Measurements from ENCODE around the gene PIP4K2C.
"Not testable (repeated sequence)": the region's sequence is repeated elsewhere in the genome, so short reads cannot be mapped to it uniquely, and the experiment has no call there.

Gene PIP4K2C

DNA sequence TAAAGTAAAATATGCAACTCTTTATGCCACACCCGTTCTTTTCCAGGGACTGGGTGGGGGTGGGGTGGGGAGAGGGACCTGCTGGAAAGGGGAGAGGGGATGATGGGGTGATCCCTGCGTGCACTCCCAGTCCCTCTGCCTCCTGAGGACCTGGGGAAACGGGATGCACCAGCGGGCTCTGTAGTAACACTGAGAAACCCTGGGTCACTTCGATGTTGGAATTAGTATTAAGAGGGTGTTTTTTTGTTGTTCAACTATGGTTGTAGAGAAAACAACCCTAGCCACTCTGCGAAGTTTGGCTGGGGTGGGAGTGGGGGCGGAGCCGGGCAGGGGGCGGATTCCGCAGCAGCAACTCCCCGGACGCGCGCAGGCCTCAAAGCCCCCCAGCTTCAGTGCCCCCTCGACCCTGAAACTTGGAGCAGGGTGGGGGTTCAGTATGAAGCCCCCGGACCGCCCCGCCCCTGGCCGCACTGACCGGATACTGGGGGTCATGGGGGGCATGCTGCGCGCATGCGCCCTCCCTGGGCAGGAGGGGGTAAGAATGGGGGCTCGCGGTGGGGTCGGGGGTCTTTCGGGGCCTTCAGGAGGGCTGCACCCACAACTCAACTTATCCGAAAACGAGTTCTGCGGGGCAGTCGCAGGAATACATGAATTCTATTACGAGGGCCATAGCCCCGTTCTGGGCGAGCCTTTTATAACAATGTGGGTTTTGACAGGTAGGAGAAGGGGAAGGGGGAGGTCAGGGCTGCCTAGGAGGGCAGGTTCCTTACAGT lies 19.0 kb downstream of the PIP4K2C start:
- no peak for DNase-seq (ENCODE audit: low read depth)

DNA sequence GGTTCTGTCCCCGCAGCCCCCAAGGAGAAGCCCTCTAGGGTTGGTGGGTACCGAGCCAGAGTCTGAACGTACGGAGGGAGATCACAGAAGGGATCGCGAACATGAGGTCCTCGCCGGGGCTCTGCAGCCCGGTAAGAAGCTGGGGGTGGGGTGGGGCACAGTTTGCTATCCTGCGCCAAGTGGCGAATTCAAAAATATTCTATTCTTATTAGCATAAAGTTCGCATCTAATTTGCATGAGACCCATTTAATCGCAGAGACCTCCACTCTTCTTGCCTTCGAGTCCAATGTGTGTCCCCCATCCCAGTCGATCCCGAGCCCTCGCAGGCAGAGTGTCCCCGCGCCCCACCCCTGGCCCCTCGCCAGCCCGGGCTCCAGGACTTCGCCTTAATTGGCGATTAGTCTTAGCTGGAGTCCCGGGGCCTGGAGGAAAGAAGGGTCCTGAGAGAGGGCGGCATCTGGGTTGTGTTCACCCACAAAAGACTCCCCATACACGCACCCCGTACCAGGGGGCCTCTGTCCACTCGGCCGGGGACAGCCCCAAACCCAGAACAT lies 19.6 kb downstream of the PIP4K2C start:
- DNase-seq (ENCODE audit: low read depth): no peak

GRCh38 chr12:57611108-57611826 lies 20.3 kb downstream of the PIP4K2C start, which contains the start of gene ARHGEF25:
ARHGEF25 (plus strand) TSS chr12:57611435; CDS start chr12:57611895, 460 bp downstream.
- no peak for DNase-seq (ENCODE audit: low read depth)

GRCh38 chr12:57611827-57612710 lies 21.1 kb downstream of the PIP4K2C start:
- no peak for DNase-seq (ENCODE audit: low read depth)

DNA sequence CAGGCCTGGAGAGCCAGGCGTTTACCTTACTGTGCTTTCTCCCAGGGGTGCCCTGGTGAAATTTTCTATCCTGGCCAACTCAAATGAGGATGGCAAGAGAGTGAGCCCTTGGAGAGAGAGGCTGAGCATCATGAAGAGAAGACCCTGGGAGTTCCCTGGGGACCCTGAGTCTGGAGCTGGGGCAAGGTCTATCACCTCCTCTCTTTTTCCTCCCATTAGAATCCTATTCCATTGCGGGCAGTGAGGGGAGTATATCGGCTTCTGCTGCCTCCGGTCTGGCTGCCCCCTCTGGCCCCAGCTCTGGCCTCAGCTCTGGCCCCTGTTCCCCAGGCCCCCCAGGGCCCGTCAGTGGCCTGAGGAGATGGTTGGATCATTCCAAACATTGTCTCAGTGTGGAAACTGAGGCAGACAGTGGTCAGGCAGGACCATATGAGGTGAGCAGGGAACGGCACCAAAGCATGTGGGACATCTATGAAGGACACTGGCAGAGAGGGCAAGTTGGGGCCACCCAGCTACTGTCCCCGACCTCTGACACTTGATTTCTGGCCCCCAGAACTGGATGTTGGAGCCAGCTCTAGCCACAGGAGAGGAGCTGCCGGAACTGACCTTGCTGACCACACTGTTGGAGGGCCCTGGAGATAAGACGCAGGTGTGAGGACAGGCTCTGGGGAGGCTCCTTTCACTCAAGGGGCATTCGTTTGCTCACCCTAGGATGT lies 21.9 kb downstream of the PIP4K2C start:
- no peak for DNase-seq (ENCODE audit: low read depth)

DNA sequence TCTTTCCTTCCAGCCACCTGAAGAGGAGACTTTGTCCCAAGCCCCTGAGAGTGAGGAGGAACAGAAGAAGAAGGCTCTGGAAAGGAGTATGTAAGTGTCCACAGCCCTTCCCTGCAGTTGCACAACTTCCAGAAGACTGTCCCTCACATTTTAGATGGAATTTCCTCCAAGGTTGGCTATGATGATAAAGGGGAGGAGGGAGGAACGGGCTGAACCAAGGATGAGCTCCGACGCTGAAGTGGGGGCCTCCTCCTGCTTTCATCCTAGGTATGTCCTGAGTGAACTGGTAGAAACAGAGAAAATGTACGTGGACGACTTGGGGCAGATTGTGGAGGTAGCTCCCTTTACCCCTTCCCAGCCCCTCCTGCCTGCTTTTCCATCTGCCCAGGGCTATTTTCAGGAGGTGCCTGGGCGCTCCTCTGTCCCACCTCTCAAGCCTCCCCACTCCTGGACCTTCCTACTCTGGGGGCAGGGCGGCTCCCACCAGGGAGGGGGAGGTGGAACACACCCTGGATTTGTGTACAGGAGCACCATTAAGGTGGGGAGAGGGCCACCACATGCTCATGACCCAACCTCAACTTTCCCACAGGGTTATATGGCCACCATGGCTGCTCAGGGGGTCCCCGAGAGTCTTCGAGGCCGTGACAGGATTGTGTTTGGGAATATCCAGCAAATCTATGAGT lies 22.6 kb downstream of the PIP4K2C start:
- DNase-seq (ENCODE audit: low read depth): no peak

DNA sequence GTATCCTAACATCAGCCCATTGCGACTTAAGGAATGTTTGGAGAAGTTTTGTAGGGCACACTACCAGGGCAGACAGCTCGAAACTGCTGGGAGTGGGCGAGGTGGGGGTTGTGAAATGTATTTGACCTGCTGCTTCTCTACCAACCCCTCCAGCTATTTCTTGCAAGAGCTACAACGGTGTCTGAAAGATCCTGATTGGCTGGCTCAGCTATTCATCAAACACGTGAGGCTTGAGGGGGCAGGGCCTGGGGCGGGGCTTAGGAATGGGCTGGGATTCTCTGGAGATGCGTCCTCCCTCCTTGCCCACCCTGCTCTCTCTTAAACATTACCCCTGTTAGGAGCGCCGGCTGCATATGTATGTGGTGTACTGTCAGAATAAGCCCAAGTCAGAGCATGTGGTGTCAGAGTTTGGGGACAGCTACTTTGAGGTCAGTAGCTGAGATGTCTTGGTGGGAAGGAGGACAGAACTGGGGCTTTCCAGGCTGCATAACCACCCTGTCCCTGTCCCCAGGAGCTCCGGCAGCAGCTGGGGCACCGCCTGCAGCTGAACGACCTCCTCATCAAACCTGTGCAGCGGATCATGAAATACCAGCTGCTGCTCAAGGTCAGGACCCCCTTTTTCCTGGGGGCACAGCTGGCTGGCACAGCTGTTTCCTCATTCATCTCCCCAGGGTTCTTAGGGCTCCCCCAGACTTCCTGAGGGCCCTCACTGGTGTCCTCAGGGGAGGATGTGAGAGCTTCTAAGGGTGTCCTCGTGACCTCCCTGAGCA lies 23.4 kb downstream of the PIP4K2C start:
- no peak for DNase-seq (ENCODE audit: low read depth)

GRCh38 chr12:57614948-57615500 lies 24.0 kb downstream of the PIP4K2C start:
- DNase-seq (ENCODE audit: low read depth): no peak

- DNase-seq (ENCODE audit: low read depth): no peak
These were observed 24.6 kb downstream of the PIP4K2C start for GRCh38 chr12:57615637-57616036.

DNA sequence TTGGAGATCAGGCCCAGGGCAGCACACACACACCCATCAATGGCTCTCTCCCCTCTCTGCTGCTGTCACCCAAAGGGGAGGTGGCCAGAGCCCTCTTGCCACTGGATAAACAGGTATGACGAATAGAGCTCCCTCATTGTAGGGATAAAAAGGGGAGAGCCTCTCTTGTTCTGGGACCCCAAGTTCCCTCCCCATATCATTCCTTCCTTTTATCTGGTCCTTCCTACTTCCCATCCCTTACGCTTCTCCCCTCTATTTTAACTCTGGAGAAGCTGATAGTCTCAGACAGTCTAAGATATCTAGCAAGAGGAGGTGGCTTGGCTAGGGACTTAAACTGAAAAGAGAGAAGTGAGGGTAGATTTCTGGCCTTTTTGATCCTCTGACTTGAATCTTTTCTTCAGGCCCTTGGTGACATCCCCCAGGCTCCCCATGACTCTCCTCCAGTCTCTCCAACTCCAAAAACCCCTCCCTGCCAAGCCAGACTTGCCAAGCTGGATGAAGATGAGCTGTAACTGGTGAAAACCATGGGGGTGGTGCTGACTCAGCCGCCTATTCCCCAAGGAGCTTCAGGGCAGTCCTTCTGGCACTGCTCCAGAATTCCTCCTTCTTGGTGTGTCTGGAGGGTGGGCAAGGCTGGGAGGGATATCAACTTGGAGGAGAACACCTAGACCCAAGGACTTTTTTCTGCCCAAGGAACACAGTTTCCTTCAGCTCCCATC lies 25.6 kb downstream of the PIP4K2C start:
- DNase-seq (ENCODE audit: low read depth): no peak

DNA sequence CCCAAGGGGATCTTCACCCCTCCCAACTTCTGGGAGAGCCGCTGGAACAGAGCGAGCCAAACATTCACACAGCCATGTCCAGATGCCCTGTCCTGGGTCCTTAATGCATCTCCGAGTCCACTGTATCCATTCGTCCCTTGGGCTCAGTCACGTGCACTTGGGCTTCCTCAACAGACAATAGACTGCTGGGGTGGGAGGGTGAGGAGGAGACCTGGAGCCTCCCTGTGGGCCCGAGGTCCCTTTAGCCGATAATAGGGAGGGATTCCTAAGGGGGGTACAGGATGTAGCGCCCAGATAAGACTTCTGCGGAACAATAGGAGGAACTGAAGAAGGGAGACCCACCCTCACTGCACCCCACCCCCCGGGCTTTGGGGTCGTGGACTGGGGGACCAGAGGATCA lies 26.9 kb downstream of the PIP4K2C start:
- no peak for DNase-seq (ENCODE audit: low read depth)

GRCh38 chr12:57618431-57618830 lies 27.4 kb downstream of the PIP4K2C start:
- not testable (repeated sequence) for DNase-seq (ENCODE audit: low read depth)

- no peak for DNase-seq (ENCODE audit: low read depth)
These were observed 28.0 kb downstream of the PIP4K2C start for GRCh38 chr12:57618966-57619433.

DNA sequence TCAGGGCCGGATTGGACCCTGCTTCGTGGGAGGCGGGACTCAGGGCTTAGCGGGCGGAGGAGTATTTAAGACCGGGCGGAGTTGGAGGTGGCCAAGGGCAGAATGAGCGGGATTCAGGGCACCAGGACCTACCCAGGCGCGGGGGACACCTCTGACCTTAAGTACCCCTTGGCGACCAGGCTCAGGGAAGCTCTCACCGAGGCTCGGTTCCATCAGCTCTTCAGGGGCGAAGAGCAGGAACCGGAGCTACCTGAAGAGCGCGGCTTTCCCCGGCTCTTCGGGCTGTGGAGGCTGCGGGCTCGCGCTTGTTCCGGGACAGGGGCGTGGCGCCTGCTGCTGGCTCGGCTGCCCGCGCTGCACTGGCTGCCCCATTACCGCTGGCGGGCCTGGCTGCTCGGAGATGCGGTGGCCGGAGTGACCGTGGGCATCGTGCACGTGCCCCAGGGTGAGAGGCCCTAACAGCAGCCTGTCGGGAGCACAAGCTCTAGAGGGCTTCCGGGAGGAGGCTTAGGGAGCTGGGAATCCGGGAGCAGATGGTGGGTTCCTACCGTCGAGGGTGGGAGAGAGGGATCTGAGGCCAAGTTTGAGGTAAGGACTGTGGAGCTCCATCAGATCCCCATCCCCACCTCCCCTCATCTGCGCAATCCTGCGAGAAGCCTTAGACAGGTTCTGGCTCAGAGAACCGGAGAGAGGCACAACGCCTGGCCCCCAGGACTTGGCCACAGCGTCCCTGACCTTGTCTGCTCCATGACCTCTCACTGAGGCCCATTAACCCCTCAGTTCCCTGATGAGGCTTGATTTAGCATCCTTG lies 28.6 kb downstream of the PIP4K2C start:
- DNase-seq (ENCODE audit: low read depth): no peak

- no peak for DNase-seq (ENCODE audit: low read depth)
These were observed 29.4 kb downstream of the PIP4K2C start for GRCh38 chr12:57620245-57620935.

DNA sequence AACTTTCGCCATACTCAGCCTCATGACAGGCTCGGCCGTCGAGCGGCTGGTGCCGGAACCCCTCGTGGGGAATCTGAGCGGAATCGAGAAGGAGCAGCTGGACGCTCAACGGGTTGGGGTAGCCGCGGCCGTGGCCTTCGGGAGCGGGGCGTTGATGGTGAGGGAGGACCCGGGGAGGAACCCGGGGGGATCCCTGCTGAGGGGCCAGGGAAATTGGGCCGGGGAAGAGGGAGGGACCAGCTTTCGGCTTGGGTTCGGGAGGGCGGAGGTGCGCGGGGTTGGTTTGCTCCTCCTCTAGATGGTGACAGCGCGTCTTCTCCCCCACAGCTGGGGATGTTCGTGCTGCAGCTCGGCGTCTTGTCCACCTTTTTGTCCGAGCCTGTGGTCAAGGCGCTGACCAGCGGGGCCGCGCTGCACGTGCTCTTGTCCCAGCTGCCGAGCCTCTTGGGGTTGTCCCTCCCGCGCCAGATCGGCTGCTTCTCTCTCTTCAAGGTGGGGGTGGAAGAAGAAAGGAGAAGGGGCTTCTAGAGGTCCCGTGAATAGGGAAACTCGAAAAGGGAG lies 30.0 kb downstream of the PIP4K2C start:
- no peak for DNase-seq (ENCODE audit: low read depth)

Measured in T follicular helper cell (primary cell).